ENCODE data around the gene MACROD2.

Gene MACROD2

GRCh38 chr20:16048876-16049275 is 2053.6 kb downstream of the MACROD2 start:
- TF ChIP-seq CTCF (IDR thresholded peaks at IDR 0.05; ENCODE audit: insufficient read depth, low read depth, low read length, missing control alignments): no peak
- no peak overlapping the region for H3K4me3 ChIP-seq (ENCODE audit: low read depth, low read length)
- DNase-seq (ENCODE audit: low read depth): no peak

- H3K4me3 ChIP-seq (ENCODE audit: low read depth, low read length): no peak overlapping the region
- TF ChIP-seq CTCF (IDR thresholded peaks at IDR 0.05; ENCODE audit: insufficient read depth, low read depth, low read length, missing control alignments): no peak
- DNase-seq (ENCODE audit: low read depth): no peak
Measured at GRCh38 chr20:16049529-16050093, 2054.3 kb downstream of the MACROD2 start.

- no peak for TF ChIP-seq CTCF (IDR thresholded peaks at IDR 0.05; ENCODE audit: insufficient read depth, low read depth, low read length, missing control alignments)
- no peak overlapping the region for H3K4me3 ChIP-seq (ENCODE audit: low read depth, low read length)
- DNase-seq (ENCODE audit: low read depth): no peak
Measured at GRCh38 chr20:16050366-16050765, 2055.1 kb downstream of the MACROD2 start.

GRCh38 chr20:16051968-16052367 is 2056.7 kb downstream of the MACROD2 start:
- no peak for TF ChIP-seq CTCF (IDR thresholded peaks at IDR 0.05; ENCODE audit: insufficient read depth, low read depth, low read length, missing control alignments)
- no peak overlapping the region for H3K4me3 ChIP-seq (ENCODE audit: low read depth, low read length)
- DNase-seq (ENCODE audit: low read depth): no peak

GRCh38 chr20:16052456-16052855 is 2057.1 kb downstream of the MACROD2 start:
- DNase-seq (ENCODE audit: low read depth): no peak
- no peak overlapping the region for H3K4me3 ChIP-seq (ENCODE audit: low read depth, low read length)
- TF ChIP-seq CTCF (IDR thresholded peaks at IDR 0.05; ENCODE audit: insufficient read depth, low read depth, low read length, missing control alignments): no peak

- no peak for DNase-seq (ENCODE audit: low read depth)
- no peak for TF ChIP-seq CTCF (IDR thresholded peaks at IDR 0.05; ENCODE audit: insufficient read depth, low read depth, low read length, missing control alignments)
- H3K4me3 ChIP-seq (ENCODE audit: low read depth, low read length): no peak overlapping the region
Measured at GRCh38 chr20:16054985-16055384, 2059.7 kb downstream of the MACROD2 start.

- H3K4me3 ChIP-seq (ENCODE audit: low read depth, low read length): no peak overlapping the region
- no peak for TF ChIP-seq CTCF (IDR thresholded peaks at IDR 0.05; ENCODE audit: insufficient read depth, low read depth, low read length, missing control alignments)
- no peak for DNase-seq (ENCODE audit: low read depth)
Measured at GRCh38 chr20:16057651-16058050, 2062.3 kb downstream of the MACROD2 start.
